ENCODE measurements around the gene C22orf15. TPM values are rescaled to one million over a fixed set of nuclear protein-coding genes. Genes with fewer than 3 reads are reported as not detected.

Gene C22orf15
- total RNA-seq, 1 experiment from 2014 or later: 2.0 TPM

- DNase-seq (ENCODE audit: low spot score): no peak
- H3K36me3 ChIP-seq (ENCODE audit: insufficient read depth, low read length, poor library complexity, severe bottlenecking): no peaks in the 10 kb centered on the region
- H3K27me3 ChIP-seq (replicated peaks; ENCODE audit: insufficient read depth, low read depth, low read length, poor library complexity): no peaks in the 10 kb centered on the region
- intact Hi-C loops (cut with micrococcal nuclease; ENCODE audit: unreplicated experiment): no loop called here
- BruUV-seq (replicated peaks): no TSS peak
- CTCF ChIA-PET: no interaction called here
- no peaks in the 10 kb centered on the region for H3K9me3 ChIP-seq (ENCODE audit: low read depth, low read length, poor library complexity, severe bottlenecking)
- no peak overlapping the region for H3K4me3 ChIP-seq (ENCODE audit: low read depth, low read length, poor library complexity, severe bottlenecking)
- no peak overlapping the region for H3K27ac ChIP-seq (ENCODE audit: low read depth, low read length, poor library complexity, severe bottlenecking)
- POLR2A ChIA-PET (ENCODE audit: low non-redundant PET): interaction anchor here (0.6 kb wide), 1 partner anchor 19 kb away, joined by 10 read pairs; no protein-coding TSS in a partner anchor
- TF ChIP-seq EZH2 (IDR thresholded peaks at IDR 0.05; ENCODE audit: borderline replicate concordance, low read depth, low read length, poor library complexity, severe bottlenecking) (no peak), CTCF (conservative IDR thresholded peaks at IDR 0.05; ENCODE audit: low read depth, low read length) (no peak)
- peaks cover 4% of the 10 kb centered on the region for H3K4me1 ChIP-seq (ENCODE audit: insufficient read depth, low read length, poor library complexity, severe bottlenecking)
Observed at GRCh38 chr22:23752750-23753149, 10.0 kb upstream of the C22orf15 start.

- CTCF ChIA-PET: no interaction called here
- no peak for TF ChIP-seq EZH2 (IDR thresholded peaks at IDR 0.05; ENCODE audit: borderline replicate concordance, low read depth, low read length, poor library complexity, severe bottlenecking)
- no peak for TF ChIP-seq CTCF (conservative IDR thresholded peaks at IDR 0.05; ENCODE audit: low read depth, low read length)
- Histone ChIP-seq H3K4me1 (ENCODE audit: insufficient read depth, low read length, poor library complexity, severe bottlenecking) (peaks cover 4% of the 10 kb centered on the region), H3K4me3 (ENCODE audit: low read depth, low read length, poor library complexity, severe bottlenecking) (no peak overlapping the region), H3K27me3 (replicated peaks; ENCODE audit: insufficient read depth, low read depth, low read length, poor library complexity) (no peaks in the 10 kb centered on the region), H3K9me3 (ENCODE audit: low read depth, low read length, poor library complexity, severe bottlenecking) (no peaks in the 10 kb centered on the region), H3K27ac (ENCODE audit: low read depth, low read length, poor library complexity, severe bottlenecking) (no peak overlapping the region), H3K36me3 (ENCODE audit: insufficient read depth, low read length, poor library complexity, severe bottlenecking) (no peaks in the 10 kb centered on the region)
- BruUV-seq (replicated peaks): no TSS peak
- intact Hi-C loops (cut with micrococcal nuclease; ENCODE audit: unreplicated experiment): no loop called here
- POLR2A ChIA-PET (ENCODE audit: low non-redundant PET): no interaction called here
- no peak for DNase-seq (ENCODE audit: low spot score)
Observed at GRCh38 chr22:23753385-23753784, 9.4 kb upstream of the C22orf15 start.

- Histone ChIP-seq H3K27me3 (replicated peaks; ENCODE audit: insufficient read depth, low read depth, low read length, poor library complexity) (no peaks in the 10 kb centered on the region), H3K9me3 (ENCODE audit: low read depth, low read length, poor library complexity, severe bottlenecking) (no peaks in the 10 kb centered on the region), H3K36me3 (ENCODE audit: insufficient read depth, low read length, poor library complexity, severe bottlenecking) (no peaks in the 10 kb centered on the region), H3K4me3 (ENCODE audit: low read depth, low read length, poor library complexity, severe bottlenecking) (no peak within 1 kb of the TSS), H3K4me1 (ENCODE audit: insufficient read depth, low read length, poor library complexity, severe bottlenecking) (peaks cover 4% of the 10 kb centered on the region), H3K27ac (ENCODE audit: low read depth, low read length, poor library complexity, severe bottlenecking) (no peak within 1 kb of the TSS)
- DNase-seq (ENCODE audit: low spot score): no peak
- intact Hi-C loops (cut with micrococcal nuclease; ENCODE audit: unreplicated experiment): no loop called here
- BruUV-seq (replicated peaks): no TSS peak
- CTCF ChIA-PET: no interaction called here
- TF ChIP-seq CTCF (conservative IDR thresholded peaks at IDR 0.05; ENCODE audit: low read depth, low read length) (no peak), EZH2 (IDR thresholded peaks at IDR 0.05; ENCODE audit: borderline replicate concordance, low read depth, low read length, poor library complexity, severe bottlenecking) (no peak)
- POLR2A ChIA-PET (ENCODE audit: low non-redundant PET): no interaction called here
Observed at GRCh38 chr22:23754220-23754919, 8.4 kb upstream of the C22orf15 start, which contains the start of gene VPREB3. Gene VPREB3, minus strand, starts transcription at chr22:23754425. Its CDS starts 62 bp downstream, at chr22:23754363.
